Measurements from ENCODE around the gene AKR1C2. TPM values are rescaled to one million over a fixed set of nuclear protein-coding genes. Genes with fewer than 3 reads are reported as not detected.

Gene AKR1C2
- polyA plus RNA-seq, 2 of the 4 experiments (the other 2 are of a cell fraction) = 5,660 to 6,805 TPM

DNA sequence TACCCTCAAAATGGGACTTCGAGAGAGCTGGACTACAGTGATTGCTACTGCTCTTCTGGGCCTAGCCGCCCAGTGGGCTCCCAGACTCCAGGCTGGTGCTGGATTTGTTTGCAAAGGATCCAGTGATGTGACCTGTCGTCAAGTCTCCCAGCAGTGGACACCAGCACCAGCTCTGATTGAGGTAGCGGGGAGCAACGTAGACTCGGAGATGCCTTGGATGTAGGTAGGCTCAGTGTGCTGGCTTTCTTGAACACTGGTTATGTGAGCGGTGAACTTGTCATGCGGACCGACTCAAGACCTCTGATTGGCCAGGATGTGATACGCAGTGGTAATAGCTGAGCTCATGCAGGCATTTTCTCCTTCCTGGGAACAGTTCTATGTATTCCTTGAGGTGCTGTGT, 19.4 kb downstream of the AKR1C2 start:
- Histone ChIP-seq H3K4me3 (no peak overlapping the region), H3K4me2 (peak overlapping the region; percentile 20), H3K9me3 (no peaks in the 10 kb centered on the region), H3K27ac (peak overlapping the region; percentile 81 to 86), H3K4me1 (peaks cover 75% of the 10 kb centered on the region)
- ATAC-seq = peak; percentile 10 to 49
- TF ChIP-seq MAFK (IDR thresholded peaks at IDR 0.05; ENCODE audit: partially characterized antibody) = no peak
- no peak for TF ChIP-seq RNF2 (IDR thresholded peaks at IDR 0.05; ENCODE audit: borderline replicate concordance, low read depth)
- peak; percentile 52 for TF ChIP-seq CHD2 (IDR thresholded peaks at IDR 0.05; ENCODE audit: low read length, partially characterized antibody)
- TF ChIP-seq CEBPB (IDR thresholded peaks at IDR 0.05) = no peak
- peak; percentile 59; the same call in 1 of the 2 replicates for TF ChIP-seq RARB (CRISPR knock-in tag; IDR thresholded peaks at IDR 0.05)
- peak; percentile 43; the same call in 1 of the 2 replicates for TF ChIP-seq TFCP2L1 (CRISPR knock-in tag; IDR thresholded peaks at IDR 0.05)
- no peak for TF ChIP-seq SMC3 (IDR thresholded peaks at IDR 0.05)
- no peak for TF ChIP-seq CBX2 (IDR thresholded peaks at IDR 0.05; ENCODE audit: borderline replicate concordance, low read depth)
- no peak for TF ChIP-seq CHD4 (IDR thresholded peaks at IDR 0.05; ENCODE audit: borderline replicate concordance)
- no peak for TF ChIP-seq FOXS1 (CRISPR knock-in tag; IDR thresholded peaks at IDR 0.05)
- TF ChIP-seq POLR2AphosphoS2 (conservative IDR thresholded peaks at IDR 0.05; ENCODE audit: low read length) = peak; percentile 88
- no peak for TF ChIP-seq MAZ (IDR thresholded peaks at IDR 0.05; ENCODE audit: borderline replicate concordance, low read depth, low read length)
- TF ChIP-seq EHMT2 (IDR thresholded peaks at IDR 0.05; ENCODE audit: low read depth) = no peak
- TF ChIP-seq RFX5 (IDR thresholded peaks at IDR 0.05) = no peak
- no peak for TF ChIP-seq SREBF2 (IDR thresholded peaks at IDR 0.05)
- POLR2A ChIA-PET = interaction anchor here (1.0 to 4.5 kb wide), 8 partner anchors 19 to 169 kb away, joined by 3 to 55 read pairs (median 5); partner anchors contain the start of genes AKR1C1, AKR1C2 and AKR1E2
- WGBS (ENCODE audit: missing lambda C conversion rate) = 69% methylated on average over 8 of the region's 10 CpGs
- DNase-seq (ENCODE audit: low read depth in 1 of 2, low spot score in 1 of 2) = peak in 1 of 2 experiments; percentile 89
- no peak for FAIRE-seq
- CTCF ChIA-PET = interaction anchor here (0.5 to 6.1 kb wide), 4 partner anchors 134 to 393 kb away, joined by 3 to 148 read pairs (median 14); no protein-coding TSS in a partner anchor

DNA sequence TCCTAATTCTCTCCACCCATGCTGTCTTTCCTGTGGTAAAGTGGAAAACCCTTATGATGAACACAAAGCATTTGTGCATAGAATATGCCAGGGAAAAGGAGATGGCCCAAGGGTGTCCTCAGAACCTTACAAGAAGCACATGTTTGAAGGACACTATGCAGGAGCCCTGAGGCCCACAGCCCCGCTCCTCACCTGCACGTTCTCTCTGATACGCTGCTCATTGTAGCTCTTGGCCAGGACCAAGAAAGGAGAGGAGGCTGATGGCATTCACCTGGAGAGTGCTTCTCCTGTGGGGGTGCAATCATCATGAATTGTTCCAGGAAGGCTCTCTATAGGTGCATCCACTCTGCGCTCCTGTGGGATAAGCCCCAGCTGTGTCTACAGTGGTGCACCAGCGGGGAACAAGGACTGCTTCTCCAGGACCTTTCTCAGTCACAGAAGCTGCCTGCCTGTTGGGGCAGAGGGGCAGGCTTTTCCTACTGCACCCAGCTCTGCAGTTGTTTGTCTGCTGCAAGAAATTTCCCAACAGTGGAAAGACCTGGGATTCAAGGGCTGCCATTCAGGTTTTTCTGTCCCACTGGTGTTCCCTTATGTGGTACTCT, 19.9 kb downstream of the AKR1C2 start:
- ChIA-PET CTCF (interaction anchor here (0.5 to 6.1 kb wide), 5 partner anchors 35 to 393 kb away, joined by 3 to 148 read pairs (median 6); no protein-coding TSS in a partner anchor), POLR2A (interaction anchor here (1.0 to 4.5 kb wide), 8 partner anchors 20 to 169 kb away, joined by 3 to 55 read pairs (median 5); partner anchors contain the start of genes AKR1C1, AKR1C2 and AKR1E2)
- WGBS (ENCODE audit: missing lambda C conversion rate) = 88% methylated on average over 5 of the region's 5 CpGs
- TF ChIP-seq CEBPB (IDR thresholded peaks at IDR 0.05) = peak in 1 of 2 experiments; percentile 13; a peak in 1 of 4 replicates
- TF ChIP-seq TFCP2L1 (CRISPR knock-in tag; IDR thresholded peaks at IDR 0.05) = no peak; the same call in 1 of the 2 replicates
- TF ChIP-seq RARB (CRISPR knock-in tag; IDR thresholded peaks at IDR 0.05) = no peak
- TF ChIP-seq POLR2A (IDR thresholded peaks at IDR 0.05; ENCODE audit: low read length) = no peak
- TF ChIP-seq EP300 (IDR thresholded peaks at IDR 0.05) = no peak
- 0 out of 2 replicates have a peak, but pooled peaks have one; percentile 37 for TF ChIP-seq HOXB5 (CRISPR knock-in tag; IDR thresholded peaks at IDR 0.05)
- TF ChIP-seq JUN (IDR thresholded peaks at IDR 0.05) = 0 out of 5 replicates have a peak, but pooled peaks of 1 of the 2 experiments have one; percentile 11
- TF ChIP-seq, protein P1, sequence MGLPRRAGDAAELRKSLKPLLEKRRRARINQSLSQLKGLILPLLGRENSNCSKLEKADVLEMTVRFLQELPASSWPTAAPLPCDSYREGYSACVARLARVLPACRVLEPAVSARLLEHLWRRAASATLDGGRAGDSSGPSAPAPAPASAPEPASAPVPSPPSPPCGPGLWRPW (IDR thresholded peaks at IDR 0.05) = no peak
- TF ChIP-seq HOXA7 (CRISPR knock-in tag; IDR thresholded peaks at IDR 0.05) = 0 out of 2 replicates have a peak, but pooled peaks have one; percentile 19
- peak; percentile 53 for TF ChIP-seq POLR2AphosphoS2 (conservative IDR thresholded peaks at IDR 0.05; ENCODE audit: low read length)
- no peak for TF ChIP-seq RFX5 (IDR thresholded peaks at IDR 0.05)
- peak; percentile 2 to 10; a peak in 4 of 6 replicates for ATAC-seq
- Histone ChIP-seq H3K4me2 (peak overlapping the region; percentile 20; the same call in 1 of the 3 replicates), H3K4me1 (peaks cover 76% of the 10 kb centered on the region), H3K4me3 (no peak overlapping the region), H3K9me3 (no peaks in the 10 kb centered on the region), H3K27ac (peak overlapping the region; percentile 81 to 86)
- no peak for FAIRE-seq
- peak in 1 of 2 experiments; percentile 61 for DNase-seq (ENCODE audit: low read depth in 1 of 2, low spot score in 1 of 2)

DNA sequence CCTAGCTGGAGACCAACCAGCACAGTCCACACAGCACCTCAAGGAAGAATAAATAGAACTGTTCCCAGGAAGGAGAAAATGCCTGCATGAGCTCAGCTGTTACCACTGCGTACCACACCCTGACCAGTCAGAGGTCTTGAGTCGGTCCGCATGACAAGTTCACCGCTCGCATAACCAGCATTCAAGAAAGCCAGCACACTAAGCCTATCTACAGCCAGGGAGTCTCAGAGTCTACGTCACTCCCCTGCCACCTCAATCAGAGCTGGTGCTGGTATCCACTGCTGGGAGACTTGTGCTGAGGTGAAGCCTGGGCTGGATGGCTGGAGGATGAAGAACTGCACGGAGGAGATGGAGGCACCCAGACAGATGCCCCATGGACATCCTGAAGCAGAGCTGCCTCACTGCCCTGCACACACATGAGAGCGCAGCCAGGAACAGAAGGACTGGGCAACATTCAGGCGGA, 20.9 kb downstream of the AKR1C2 start:
- Histone ChIP-seq H3K27ac (peak overlapping the region; percentile 81 to 93), H3K4me3 (no peak overlapping the region), H3K4me2 (peak overlapping the region; percentile 58), H3K4me1 (peaks cover 73% of the 10 kb centered on the region), H3K9me3 (no peaks in the 10 kb centered on the region)
- ChIA-PET CTCF (interaction anchor here (0.6 to 6.1 kb wide), 18 partner anchors 16 to 464 kb away, joined by 3 to 148 read pairs (median 4); partner anchors contain the start of gene AKR1E2), POLR2A (interaction anchor here (1.2 to 4.5 kb wide), 3 partner anchors 130 to 168 kb away, joined by 3 to 55 read pairs (median 4); no protein-coding TSS in a partner anchor)
- no peak for FAIRE-seq
- peak in 1 of 2 experiments; percentile 90 for DNase-seq (ENCODE audit: low read depth in 1 of 2, low spot score in 1 of 2)
- 66% methylated on average over 9 of the region's 9 CpGs for WGBS (ENCODE audit: missing lambda C conversion rate)
- ATAC-seq = peak; percentile 4 to 6; a peak in 5 of 6 replicates
- TF ChIP-seq GATA3 (IDR thresholded peaks at IDR 0.05; ENCODE audit: borderline replicate concordance) (peak; percentile 33; the same call in 1 of the 2 replicates), FOSB (CRISPR knock-in tag; IDR thresholded peaks at IDR 0.05) (peak; percentile 86), HOXB5 (CRISPR knock-in tag; IDR thresholded peaks at IDR 0.05) (no peak), PBX3 (IDR thresholded peaks at IDR 0.05) (0 out of 2 replicates have a peak, but pooled peaks have one; percentile 10), HOXB13 (CRISPR knock-in tag; IDR thresholded peaks at IDR 0.05; ENCODE audit: low read depth) (no peak), NFE2L2 (conservative IDR thresholded peaks at IDR 0.05; ENCODE audit: low read length) (no peak), FOSL2 (IDR thresholded peaks at IDR 0.05) (no peak), FOSL2 (CRISPR knock-in tag; IDR thresholded peaks at IDR 0.05) (peak; percentile 18; the same call in 1 of the 2 replicates), HOXA7 (CRISPR knock-in tag; IDR thresholded peaks at IDR 0.05) (peak; percentile 83; the same call in 1 of the 2 replicates), CEBPB (IDR thresholded peaks at IDR 0.05) (no peak)

All from A549 (cell line).